Breast epithelium (tissue), 4 donors: ENCODE data around the gene CSF2. TPM values are rescaled to one million over a fixed set of nuclear protein-coding genes. Genes with fewer than 3 reads are reported as not detected.

ENCODE experiments used
- DNase-seq, 2 donors: peaks; one replicate each; pipeline ENCODE4 v3.0.0-alpha.2; 2019; ENCODE audit warnings: low spot score in 2 of 2
- H3K27ac ChIP-seq, 2 donors: fragments of 200-600 bp; sonication (generic) in 1 of 2; one replicate each; pipeline ENCODE4 v1.5.1; 2016 to 2019; ENCODE audit warnings: mild to moderate bottlenecking in 1 of 2
- H3K27me3 ChIP-seq, 2 donors: fragments of 200-600 bp; sonication (generic) in 1 of 2; one replicate each; pipeline versions ENCODE4 v1.5.1 to v1.6.0; 2017 to 2019; ENCODE audit warnings: control low read depth in 1 of 2, mild to moderate bottlenecking in 1 of 2
- H3K36me3 ChIP-seq: fragments of 200-600 bp; one replicate; pipeline ENCODE4 v1.5.1; 2019
- H3K4me1 ChIP-seq, 2 donors: fragments of 200-600 bp; sonication (generic); one replicate each; pipeline ENCODE4 v1.5.1; 2016 to 2019; ENCODE audit warnings: control low read depth in 1 of 2
- H3K4me3 ChIP-seq, 3 donors: fragments of 200-600 bp; sonication (generic); 1 replicate in 2 of 3; 2 replicates in 1 of 3; pipeline ENCODE4 v1.5.1; 2016 to 2019; ENCODE audit warnings: mild to moderate bottlenecking in 3 of 3, moderate library complexity in 2 of 3
- H3K9me3 ChIP-seq, 2 donors: fragments of 200-600 bp; sonication (generic) in 1 of 2; one replicate each; pipeline ENCODE4 v1.5.1; 2016 to 2019; ENCODE audit warnings: control low read depth in 1 of 2
- CTCF ChIP-seq, 3 donors: fragments of 450-650 bp; IDR thresholded peaks; one replicate each; pipeline ENCODE4 v1.5.1; 2016 to 2017; ENCODE audit warnings: antibody characterized with exemption in 3 of 3, mild to moderate bottlenecking in 3 of 3, moderate library complexity in 3 of 3
- POLR2A ChIP-seq: fragments of 450-650 bp; IDR thresholded peaks from one replicate; pipeline ENCODE4 v1.6.1; 2016; ENCODE audit warnings: antibody characterized with exemption, mild to moderate bottlenecking, moderate library complexity
- POLR2AphosphoS5 ChIP-seq, 3 donors: sonication (generic); formaldehyde crosslinking; IDR thresholded peaks; one replicate each; pipeline ENCODE4 v1.6.1; 2017; ENCODE audit warnings: antibody characterized with exemption in 3 of 3
- intact Hi-C: fragments of 100-400 bp; cut with DNase I; formaldehyde crosslinking; loops from one replicate; pipeline ENCODE4 v1.15.1; 2023; ENCODE audit warnings: low total_unique reads
- total RNA-seq, 3 donors: library from RNA; depleted of rRNA; stranded (reverse); fragments of >200 nt; gene quantifications; one replicate each; pipeline ENCODE4 v1.1.0, GENCODE V29; 2016

Gene CSF2
- total RNA-seq, 3 donors from 2014 or later = not detected

DNA sequence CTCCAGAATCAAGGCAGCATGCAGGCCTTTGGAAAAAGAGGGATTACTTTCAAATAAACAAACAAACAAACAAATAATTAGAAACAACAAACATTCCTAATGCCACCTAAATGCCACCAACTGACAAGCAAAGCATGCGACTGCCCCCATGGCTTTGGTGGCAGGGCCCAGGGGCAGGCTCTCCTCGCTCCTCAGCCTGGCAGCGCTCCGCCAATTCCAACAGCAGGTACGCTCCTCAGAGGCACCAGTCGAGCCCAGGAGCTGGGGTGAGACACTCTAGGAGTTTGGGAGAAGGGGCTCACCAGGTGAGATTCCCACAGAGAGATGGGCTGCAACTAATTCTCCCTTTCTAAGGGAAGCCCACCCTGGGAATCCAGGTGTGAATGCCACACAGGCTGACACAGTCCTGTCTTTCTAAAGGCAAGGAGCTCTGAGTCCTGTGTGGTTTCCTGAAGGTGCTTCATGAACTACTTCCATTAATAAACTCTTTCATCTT lies 27.8 kb downstream of the CSF2 start:
- DNase-seq = no peak
- Histone ChIP-seq H3K9me3 (no peaks in the 10 kb centered on the region), H3K27ac (peak overlapping the region in 1 of 2 donors; percentile 16), H3K4me3 (no peak overlapping the region), H3K4me1 (peaks cover 4 to 16% of the 10 kb centered on the region in 2 donors), H3K27me3 (no peaks in the 10 kb centered on the region), H3K36me3 (no peaks in the 10 kb centered on the region)
- intact Hi-C loops = no loop called here
- TF ChIP-seq CTCF (IDR thresholded peaks at IDR 0.05) (no peak), POLR2AphosphoS5 (IDR thresholded peaks at IDR 0.05) (no peak), POLR2A (no peak)

DNA sequence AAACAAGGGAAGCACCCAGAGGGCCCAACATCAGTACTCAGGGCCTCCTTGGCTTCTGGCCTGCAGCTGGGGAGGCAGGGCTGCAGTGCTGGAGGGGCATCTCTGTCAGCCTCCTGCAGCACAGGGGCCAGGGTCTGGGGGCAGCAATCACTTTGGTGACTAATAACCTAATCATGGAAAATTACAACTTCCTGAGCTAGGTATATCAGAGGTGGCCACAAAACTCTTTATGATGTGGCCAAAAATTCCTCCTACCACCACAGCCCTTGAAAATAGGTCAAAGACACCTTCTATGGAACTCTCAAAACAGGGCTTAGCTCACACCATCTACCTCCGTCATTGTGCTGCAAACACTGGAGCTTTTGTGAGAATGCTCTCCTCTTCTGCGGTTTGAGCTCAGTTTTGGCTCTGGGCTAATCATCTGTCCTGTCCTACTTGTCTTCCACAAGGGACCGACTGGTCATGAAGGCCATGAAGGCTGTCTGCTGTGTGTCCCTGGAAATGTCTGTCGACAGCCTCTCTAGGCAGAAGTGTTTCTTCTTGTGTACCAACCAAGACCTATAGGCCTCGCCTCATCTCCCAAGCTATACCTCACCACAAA lies 28.6 kb downstream of the CSF2 start:
- Histone ChIP-seq H3K27me3 (no peaks in the 10 kb centered on the region), H3K9me3 (no peaks in the 10 kb centered on the region), H3K4me3 (no peak overlapping the region), H3K36me3 (no peaks in the 10 kb centered on the region), H3K4me1 (peaks cover 4 to 16% of the 10 kb centered on the region in 2 donors), H3K27ac (peak overlapping the region; percentile 12 to 74)
- intact Hi-C loops = no loop called here
- DNase-seq = peak in 1 of 2 donors; percentile 33
- TF ChIP-seq POLR2A (no peak), POLR2AphosphoS5 (IDR thresholded peaks at IDR 0.05) (no peak), CTCF (IDR thresholded peaks at IDR 0.05) (no peak)

DNA sequence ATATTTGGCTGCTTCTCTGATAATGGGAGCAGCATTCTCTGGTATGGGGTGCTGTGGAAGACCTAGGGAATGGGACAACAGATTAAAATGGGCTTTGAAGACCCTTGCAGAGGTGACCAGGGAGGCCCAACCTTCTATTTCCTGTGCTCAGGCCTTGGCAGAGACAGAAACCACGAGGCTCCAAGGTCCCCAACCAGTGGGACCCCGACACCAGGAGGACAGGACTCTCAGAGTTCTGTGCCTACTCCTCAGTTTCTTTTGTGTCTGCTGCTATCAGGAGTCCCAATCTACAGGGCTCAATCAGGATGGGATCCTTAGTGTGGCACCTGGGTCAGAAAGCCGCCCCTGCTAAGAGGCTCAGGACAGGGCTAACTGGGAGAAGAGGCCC lies 29.3 kb downstream of the CSF2 start:
- intact Hi-C loops = no loop called here
- H3K9me3 ChIP-seq = no peaks in the 10 kb centered on the region
- no peak for TF ChIP-seq POLR2AphosphoS5 (IDR thresholded peaks at IDR 0.05)
- DNase-seq = no peak
- H3K27ac ChIP-seq = peak overlapping the region; percentile 74 to 75
- no peak overlapping the region for H3K4me3 ChIP-seq
- H3K27me3 ChIP-seq = no peaks in the 10 kb centered on the region
- no peaks in the 10 kb centered on the region for H3K36me3 ChIP-seq
- peaks cover 4 to 16% of the 10 kb centered on the region in 2 donors for H3K4me1 ChIP-seq

- H3K27me3 ChIP-seq = no peaks in the 10 kb centered on the region
- intact Hi-C loops = no loop called here
- no peaks in the 10 kb centered on the region for H3K36me3 ChIP-seq
- H3K9me3 ChIP-seq = no peaks in the 10 kb centered on the region
- TF ChIP-seq POLR2A (no peak), POLR2AphosphoS5 (IDR thresholded peaks at IDR 0.05) (no peak), CTCF (IDR thresholded peaks at IDR 0.05) (no peak)
- peaks cover 4 to 16% of the 10 kb centered on the region in 2 donors for H3K4me1 ChIP-seq
- peak overlapping the region; percentile 74 to 75 for H3K27ac ChIP-seq
- peak in 1 of 2 donors; percentile 64 for DNase-seq
- H3K4me3 ChIP-seq = no peak overlapping the region
Measured at GRCh38 chr5:132103332-132103951, 29.9 kb downstream of the CSF2 start.

- Histone ChIP-seq H3K4me1 (peaks cover 4 to 16% of the 10 kb centered on the region in 2 donors), H3K27me3 (no peaks in the 10 kb centered on the region), H3K4me3 (no peak overlapping the region), H3K27ac (peak overlapping the region; percentile 74 to 75), H3K9me3 (no peaks in the 10 kb centered on the region), H3K36me3 (no peaks in the 10 kb centered on the region)
- DNase-seq = no peak
- no peak for TF ChIP-seq CTCF (IDR thresholded peaks at IDR 0.05)
- no peak for TF ChIP-seq POLR2AphosphoS5 (IDR thresholded peaks at IDR 0.05)
- TF ChIP-seq POLR2A = no peak
- intact Hi-C loops = no loop called here
Measured at GRCh38 chr5:132103969-132104391, 30.4 kb downstream of the CSF2 start.
